Stimulated activated effector memory CD8-positive, alpha-beta T cell treated with anti-CD3 and anti-CD28 coated beads, Interleukin-12 subunit alpha, Interleukin-12 subunit beta, amount 100 ng/mL, for 72 hours (primary cell): ENCODE measurements around the gene IGSF22.

ENCODE experiments used
- ATAC-seq: fragments of 150-1000 bp; cut with Tn5 transposase; 2 replicates; pipeline ENCODE4 v1.10.0; 2021
- DNase-seq, 2 donors: peaks; one replicate each; pipeline ENCODE4 v3.0.0; 2021 to 2022; ENCODE audit warnings: low spot score in 2 of 2
- H3K27ac Mint-ChIP-seq: one replicate; pipeline ENCODE4 v1.8.0; 2022; ENCODE audit warnings: mild to moderate bottlenecking, mixed read lengths
- H3K36me3 Mint-ChIP-seq: one replicate; pipeline ENCODE4 v1.8.0; 2022; ENCODE audit warnings: mild to moderate bottlenecking, mixed read lengths
- H3K4me1 Mint-ChIP-seq: one replicate; pipeline ENCODE4 v1.8.0; 2022; ENCODE audit warnings: mixed read lengths
- H3K4me3 Mint-ChIP-seq: one replicate; pipeline ENCODE4 v1.8.0; 2022; ENCODE audit warnings: mild to moderate bottlenecking, mixed read lengths
- H3K9me3 Mint-ChIP-seq: one replicate; pipeline ENCODE4 v1.8.0; 2022; ENCODE audit warnings: mixed read lengths

The IGSF22 gene

DNA sequence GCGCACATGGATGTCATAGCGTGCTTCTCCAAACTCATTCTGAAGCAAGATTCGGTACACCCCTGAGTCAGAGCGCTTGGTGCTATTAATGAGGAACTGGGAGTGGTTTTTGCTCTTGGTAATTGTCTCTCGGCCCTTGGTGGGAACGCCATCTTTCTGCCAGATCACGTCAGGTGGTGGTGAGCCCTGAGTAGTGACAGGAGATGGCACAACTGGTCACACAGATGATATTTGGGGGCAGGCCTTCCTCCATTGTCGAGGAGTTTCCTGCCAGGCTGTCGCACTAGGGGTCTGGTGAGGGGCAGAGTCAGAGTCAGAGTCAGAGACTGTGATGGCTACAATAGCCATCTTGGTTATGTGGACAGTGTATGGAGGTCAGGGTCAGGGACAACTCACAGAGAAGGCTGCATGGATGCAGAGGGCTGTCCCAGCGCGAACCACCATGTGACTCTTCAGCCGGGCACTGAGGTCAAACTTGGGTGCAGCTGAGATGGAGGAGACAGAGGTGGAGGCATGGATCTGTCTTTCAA, 18.1 kb downstream of the IGSF22 start:
- DNase-seq (no peak), ATAC-seq (no peak)
- H3K9me3 Mint-ChIP-seq: no peaks in the 10 kb centered on the region
- peaks cover 27% of the 10 kb centered on the region for H3K4me1 Mint-ChIP-seq
- H3K27ac Mint-ChIP-seq: no peak overlapping the region
- H3K4me3 Mint-ChIP-seq: no peak overlapping the region
- no peaks in the 10 kb centered on the region for H3K36me3 Mint-ChIP-seq

DNA sequence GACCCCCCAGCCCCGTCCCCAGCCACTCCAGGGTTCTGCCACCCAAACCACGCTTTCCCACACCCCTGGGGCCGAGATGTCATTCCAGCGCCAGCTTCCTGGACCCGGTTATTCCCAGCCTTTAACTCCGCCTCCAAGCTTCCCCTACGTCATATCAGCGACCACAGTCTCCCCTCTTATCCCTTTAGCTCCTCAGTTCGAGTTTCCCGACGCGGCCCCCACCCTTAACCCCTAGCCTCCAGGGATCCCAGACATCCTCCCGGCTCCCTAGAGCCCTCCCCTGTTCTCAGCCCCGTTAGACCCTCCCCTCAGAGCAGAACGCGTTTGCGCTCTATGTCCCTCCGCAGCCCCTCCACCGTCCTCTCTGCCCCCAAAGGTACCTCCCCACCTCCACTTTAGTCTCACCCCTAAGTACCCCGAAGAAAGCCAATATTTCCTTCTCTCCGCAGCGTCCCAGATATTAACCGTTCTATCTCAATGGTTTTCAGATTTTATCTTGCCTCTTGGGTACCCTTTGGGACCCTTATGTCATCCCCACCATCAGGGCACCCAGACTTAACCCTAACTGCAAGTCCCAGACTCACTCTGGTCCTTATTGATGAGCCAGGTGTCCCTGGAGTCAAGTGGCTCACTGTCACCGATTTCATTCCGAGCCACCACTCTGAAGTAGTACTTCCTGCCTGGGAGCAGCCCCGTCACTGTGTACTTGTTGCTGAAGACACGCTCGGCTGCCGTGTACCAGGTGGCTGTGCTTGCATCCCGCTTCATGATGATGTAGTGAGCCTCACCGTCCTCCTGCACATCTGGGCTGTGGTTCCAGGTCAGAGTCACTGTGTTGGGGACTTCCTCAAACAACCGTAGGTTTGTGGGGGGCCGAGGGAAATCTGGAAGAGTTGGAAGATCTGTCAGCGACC, 19.4 kb downstream of the IGSF22 start:
- ATAC-seq: peak; percentile 76
- Mint-ChIP-seq H3K4me3 (peak overlapping the region; percentile 79), H3K27ac (peak overlapping the region; percentile 89), H3K4me1 (peaks cover 27% of the 10 kb centered on the region), H3K9me3 (no peaks in the 10 kb centered on the region), H3K36me3 (no peaks in the 10 kb centered on the region)
- DNase-seq: no peak

DNA sequence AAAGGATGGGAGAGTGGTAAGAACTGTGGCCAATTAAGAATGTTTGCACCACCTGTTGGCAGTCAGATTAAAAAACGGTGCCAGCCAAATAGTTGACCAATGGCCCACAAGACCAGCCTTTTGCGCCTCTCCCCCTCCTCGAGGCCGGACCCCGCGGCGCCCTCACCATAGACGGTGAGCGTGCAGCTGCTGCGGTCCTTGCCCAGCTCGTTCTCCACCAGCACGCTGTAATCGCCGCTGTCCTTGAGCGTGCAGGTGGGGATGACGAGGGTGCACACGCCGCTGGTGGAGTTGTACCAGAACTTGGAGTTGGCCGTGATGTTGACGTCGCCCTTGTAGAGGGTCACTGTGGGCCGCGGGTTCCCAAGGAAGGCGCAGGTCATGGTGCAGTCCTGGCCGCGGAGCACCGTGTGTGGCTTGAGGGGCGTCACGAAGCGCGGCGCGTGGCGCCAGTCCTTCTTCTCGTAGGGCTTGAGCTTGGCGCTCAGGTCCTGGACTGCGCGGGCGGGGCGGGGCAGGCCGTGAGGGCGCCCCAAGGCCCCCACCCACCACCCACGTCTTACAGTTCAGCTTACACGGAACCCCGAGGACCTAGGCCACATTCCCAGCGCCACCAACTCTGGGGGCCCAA, 20.2 kb downstream of the IGSF22 start:
- Mint-ChIP-seq H3K4me1 (peaks cover 27% of the 10 kb centered on the region), H3K4me3 (peak overlapping the region; percentile 79), H3K36me3 (no peaks in the 10 kb centered on the region), H3K9me3 (no peaks in the 10 kb centered on the region), H3K27ac (peak overlapping the region; percentile 89)
- DNase-seq (no peak), ATAC-seq (peak; percentile 57)

DNA sequence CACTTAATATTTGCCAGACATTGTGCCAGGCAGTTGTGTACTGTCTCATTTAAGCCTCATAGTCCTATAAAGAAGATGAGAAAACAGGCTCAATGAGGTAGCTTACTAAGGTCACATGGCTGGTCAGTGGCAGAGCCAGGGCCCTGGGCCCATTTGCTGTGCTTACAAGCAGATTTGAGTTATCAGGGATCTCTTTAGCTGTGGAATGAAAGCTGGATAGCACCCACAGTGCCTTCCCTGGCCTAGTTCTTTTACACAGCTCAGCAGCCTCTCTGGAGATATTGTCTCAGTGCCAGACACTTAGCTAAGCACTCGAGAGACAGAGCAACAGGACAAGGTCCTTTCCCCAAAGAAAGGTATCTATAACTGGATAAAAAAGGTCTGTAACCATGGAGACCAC, 21.3 kb downstream of the IGSF22 start:
- H3K4me1 Mint-ChIP-seq: peaks cover 34% of the 10 kb centered on the region
- no peaks in the 10 kb centered on the region for H3K9me3 Mint-ChIP-seq
- no peaks in the 10 kb centered on the region for H3K36me3 Mint-ChIP-seq
- H3K4me3 Mint-ChIP-seq: peak overlapping the region; percentile 79
- no peak for DNase-seq
- no peak overlapping the region for H3K27ac Mint-ChIP-seq
- ATAC-seq: no peak

DNA sequence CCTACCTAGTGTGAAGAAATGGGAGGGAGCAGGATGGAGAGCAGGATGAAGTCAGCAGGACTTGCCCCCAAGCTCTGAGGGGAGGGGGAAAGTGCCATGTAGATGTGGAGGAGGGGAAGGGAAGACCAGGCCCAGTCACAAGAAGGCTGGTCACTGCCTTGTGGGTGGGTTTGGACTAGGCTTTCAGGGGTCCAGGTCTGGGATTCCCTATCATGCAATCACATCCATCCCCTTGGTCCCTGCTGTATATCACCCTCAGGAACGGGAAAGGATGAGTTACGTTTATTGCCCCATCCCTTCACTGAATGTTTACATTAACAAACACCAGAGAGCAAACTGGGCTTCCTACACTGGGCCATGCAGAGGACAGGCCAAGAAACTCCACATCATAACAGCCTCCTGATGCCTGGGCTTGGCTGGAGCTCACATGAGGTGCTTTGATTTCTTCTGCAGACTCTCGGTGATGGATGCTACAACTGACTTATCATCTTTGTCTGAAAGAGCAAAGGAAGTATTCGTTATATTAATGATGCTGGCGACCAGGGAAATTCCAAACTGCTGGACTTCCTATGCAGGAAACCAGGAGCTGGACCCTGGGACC, 21.8 kb downstream of the IGSF22 start:
- Mint-ChIP-seq H3K4me3 (no peak overlapping the region), H3K9me3 (no peaks in the 10 kb centered on the region), H3K4me1 (peaks cover 39% of the 10 kb centered on the region), H3K36me3 (no peaks in the 10 kb centered on the region), H3K27ac (no peak overlapping the region)
- ATAC-seq (no peak), DNase-seq (no peak)

DNA sequence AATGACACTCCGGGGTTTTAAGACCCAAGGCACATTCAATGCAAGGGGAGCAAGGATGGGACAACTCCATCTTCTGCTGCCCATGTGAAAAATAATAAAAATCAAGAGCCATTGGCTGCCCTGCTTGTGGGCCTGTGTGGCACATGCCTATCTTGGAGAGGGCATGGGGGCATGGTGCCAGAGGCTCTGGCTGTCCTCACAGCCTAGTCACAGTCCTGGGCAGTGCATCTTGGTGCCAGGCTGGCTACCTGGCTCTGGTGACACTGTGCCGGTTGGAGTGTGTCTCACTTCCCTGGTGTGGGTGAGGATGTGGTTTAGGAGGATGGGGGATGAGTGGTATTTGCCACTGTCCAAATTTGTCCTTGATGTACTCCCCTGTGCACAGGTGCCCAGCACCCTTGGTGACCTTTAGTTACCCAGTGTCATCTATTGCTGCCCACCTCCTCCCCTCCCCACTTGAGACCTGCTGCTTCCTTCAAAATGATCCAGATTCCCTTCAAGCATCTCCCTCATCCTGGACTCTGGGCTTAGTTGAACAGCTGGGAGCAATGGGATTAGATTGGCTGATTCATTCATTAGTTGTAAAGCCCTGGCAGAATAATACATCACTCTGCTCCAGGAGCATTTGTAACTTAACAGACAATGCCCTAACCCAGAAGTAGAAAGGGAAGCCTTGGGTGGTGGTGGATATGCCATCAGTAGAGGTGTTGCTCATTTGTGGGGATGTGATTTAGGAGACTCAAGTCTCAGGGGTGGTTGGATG, 22.8 kb downstream of the IGSF22 start:
- no peaks in the 10 kb centered on the region for H3K9me3 Mint-ChIP-seq
- H3K36me3 Mint-ChIP-seq: no peaks in the 10 kb centered on the region
- H3K4me3 Mint-ChIP-seq: no peak overlapping the region
- peaks cover 43% of the 10 kb centered on the region for H3K4me1 Mint-ChIP-seq
- no peak for DNase-seq
- no peak overlapping the region for H3K27ac Mint-ChIP-seq
- ATAC-seq: no peak

DNA sequence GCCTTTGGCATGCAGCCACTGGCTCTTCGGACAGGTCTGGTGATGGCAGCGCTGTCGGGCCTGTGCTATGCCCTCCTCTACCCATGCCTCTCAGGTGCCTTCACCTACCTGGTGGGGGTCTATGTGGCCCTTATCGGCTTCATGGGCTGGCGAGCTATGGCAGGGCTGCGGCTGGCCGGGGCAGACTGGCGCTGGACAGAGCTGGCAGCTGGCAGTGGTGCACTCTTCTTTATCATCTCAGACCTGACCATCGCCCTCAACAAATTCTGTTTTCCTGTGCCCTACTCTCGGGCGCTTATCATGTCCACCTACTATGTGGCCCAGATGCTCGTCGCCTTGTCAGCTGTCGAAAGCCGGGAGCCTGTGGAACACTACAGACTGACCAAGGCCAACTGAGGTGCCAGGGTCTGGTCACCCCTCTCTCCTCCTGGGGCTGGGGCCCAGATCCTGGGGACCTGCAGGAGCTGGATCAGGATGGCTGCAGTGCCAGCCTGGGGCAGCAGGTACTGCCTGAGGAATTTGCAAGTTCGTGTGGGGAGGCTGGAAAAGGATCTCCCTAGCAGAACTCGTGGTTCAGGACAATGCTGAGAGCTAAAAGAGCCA, 24.3 kb downstream of the IGSF22 start:
- no peak for DNase-seq
- no peak for ATAC-seq
- Mint-ChIP-seq H3K9me3 (no peaks in the 10 kb centered on the region), H3K4me3 (no peak overlapping the region), H3K27ac (no peak overlapping the region), H3K36me3 (no peaks in the 10 kb centered on the region), H3K4me1 (peaks cover 46% of the 10 kb centered on the region)

DNA sequence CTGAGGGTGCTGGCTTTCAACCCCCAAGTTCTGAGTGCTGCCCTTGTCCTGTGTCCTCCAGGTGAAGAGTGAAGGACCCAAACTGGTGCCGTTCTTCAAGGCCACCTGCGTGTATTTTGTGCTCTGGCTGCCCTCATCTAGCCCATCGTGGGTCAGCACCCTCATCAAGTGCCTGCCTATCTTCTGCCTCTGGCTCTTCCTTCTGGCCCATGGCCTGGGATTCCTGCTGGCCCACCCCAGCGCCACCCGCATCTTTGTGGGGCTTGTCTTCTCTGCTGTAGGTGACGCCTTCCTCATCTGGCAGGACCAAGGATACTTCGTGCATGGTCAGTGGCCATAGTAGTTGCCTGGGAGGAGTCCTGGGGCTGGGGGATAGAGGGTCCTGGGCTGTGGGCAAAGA, 25.1 kb downstream of the IGSF22 start:
- Mint-ChIP-seq H3K36me3 (no peaks in the 10 kb centered on the region), H3K9me3 (no peaks in the 10 kb centered on the region), H3K4me1 (peaks cover 40% of the 10 kb centered on the region), H3K4me3 (no peak overlapping the region), H3K27ac (no peak overlapping the region)
- DNase-seq (no peak), ATAC-seq (no peak)

DNA sequence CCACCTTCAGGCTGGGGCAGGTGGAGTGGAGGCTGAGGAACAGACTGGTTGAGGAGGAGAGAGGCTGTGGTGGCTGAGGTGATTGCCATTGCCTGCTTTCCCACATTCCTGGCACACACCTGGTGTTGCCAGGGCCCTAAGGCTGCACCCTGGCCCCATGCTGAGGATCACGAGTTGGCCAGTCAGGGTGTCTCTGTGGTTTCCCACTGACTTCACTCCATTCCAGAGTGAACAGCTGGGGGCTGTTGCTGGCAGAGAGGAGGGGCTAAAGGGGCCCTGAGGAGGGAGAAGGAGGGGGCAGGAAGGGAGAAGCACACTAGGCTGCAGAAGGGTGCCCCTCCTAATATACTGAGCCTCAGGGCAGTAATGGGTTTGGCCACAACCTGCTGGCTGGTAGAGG, 25.6 kb downstream of the IGSF22 start:
- H3K36me3 Mint-ChIP-seq: no peaks in the 10 kb centered on the region
- peaks cover 37% of the 10 kb centered on the region for H3K4me1 Mint-ChIP-seq
- peak overlapping the region; percentile 71 for H3K4me3 Mint-ChIP-seq
- ATAC-seq (no peak), DNase-seq (no peak)
- no peaks in the 10 kb centered on the region for H3K9me3 Mint-ChIP-seq
- H3K27ac Mint-ChIP-seq: no peak overlapping the region

DNA sequence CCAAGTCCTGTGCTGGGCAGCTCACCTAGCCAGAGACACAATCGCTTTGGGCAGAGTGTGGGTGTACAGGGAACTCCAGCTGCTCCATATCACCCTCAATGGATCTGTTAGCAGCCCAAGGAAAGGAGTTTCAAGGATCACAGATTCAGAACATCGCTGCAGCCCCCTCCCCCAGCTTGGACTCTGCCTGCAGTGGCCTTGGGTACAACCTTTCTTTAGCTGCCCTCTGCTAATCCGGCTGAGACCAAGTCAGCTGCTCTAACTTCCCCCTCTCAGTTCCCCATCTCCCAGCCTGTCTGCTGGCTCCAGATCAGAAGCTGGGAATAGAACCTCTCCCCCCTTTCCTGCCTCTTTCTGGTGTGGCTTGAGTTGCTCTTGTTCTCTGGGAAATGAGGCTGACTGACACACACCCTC, 26.1 kb downstream of the IGSF22 start:
- ATAC-seq (no peak), DNase-seq (no peak)
- Mint-ChIP-seq H3K27ac (no peak overlapping the region), H3K4me3 (peak overlapping the region; percentile 71), H3K36me3 (no peaks in the 10 kb centered on the region), H3K4me1 (peaks cover 31% of the 10 kb centered on the region), H3K9me3 (no peaks in the 10 kb centered on the region)

DNA sequence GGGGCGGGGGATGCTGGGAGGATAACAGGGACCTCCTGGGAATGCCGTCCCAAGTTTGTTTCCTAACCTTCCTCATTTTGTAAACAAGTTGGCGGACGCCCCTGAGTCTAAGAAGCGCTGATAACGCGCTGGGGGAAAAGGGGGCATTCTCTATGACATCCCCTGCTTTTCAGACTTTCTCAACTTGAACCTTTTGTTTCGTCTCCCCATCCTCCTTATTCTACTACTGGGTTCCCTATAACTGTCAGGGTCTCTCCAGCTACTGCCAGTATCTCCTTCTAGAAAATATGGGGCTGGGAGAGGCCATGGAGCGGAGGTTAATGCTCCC, 26.8 kb downstream of the IGSF22 start:
- peaks cover 25% of the 10 kb centered on the region for H3K4me1 Mint-ChIP-seq
- H3K27ac Mint-ChIP-seq: no peak overlapping the region
- ATAC-seq (no peak), DNase-seq (no peak)
- H3K9me3 Mint-ChIP-seq: no peaks in the 10 kb centered on the region
- H3K4me3 Mint-ChIP-seq: peak overlapping the region; percentile 71
- H3K36me3 Mint-ChIP-seq: no peaks in the 10 kb centered on the region

DNA sequence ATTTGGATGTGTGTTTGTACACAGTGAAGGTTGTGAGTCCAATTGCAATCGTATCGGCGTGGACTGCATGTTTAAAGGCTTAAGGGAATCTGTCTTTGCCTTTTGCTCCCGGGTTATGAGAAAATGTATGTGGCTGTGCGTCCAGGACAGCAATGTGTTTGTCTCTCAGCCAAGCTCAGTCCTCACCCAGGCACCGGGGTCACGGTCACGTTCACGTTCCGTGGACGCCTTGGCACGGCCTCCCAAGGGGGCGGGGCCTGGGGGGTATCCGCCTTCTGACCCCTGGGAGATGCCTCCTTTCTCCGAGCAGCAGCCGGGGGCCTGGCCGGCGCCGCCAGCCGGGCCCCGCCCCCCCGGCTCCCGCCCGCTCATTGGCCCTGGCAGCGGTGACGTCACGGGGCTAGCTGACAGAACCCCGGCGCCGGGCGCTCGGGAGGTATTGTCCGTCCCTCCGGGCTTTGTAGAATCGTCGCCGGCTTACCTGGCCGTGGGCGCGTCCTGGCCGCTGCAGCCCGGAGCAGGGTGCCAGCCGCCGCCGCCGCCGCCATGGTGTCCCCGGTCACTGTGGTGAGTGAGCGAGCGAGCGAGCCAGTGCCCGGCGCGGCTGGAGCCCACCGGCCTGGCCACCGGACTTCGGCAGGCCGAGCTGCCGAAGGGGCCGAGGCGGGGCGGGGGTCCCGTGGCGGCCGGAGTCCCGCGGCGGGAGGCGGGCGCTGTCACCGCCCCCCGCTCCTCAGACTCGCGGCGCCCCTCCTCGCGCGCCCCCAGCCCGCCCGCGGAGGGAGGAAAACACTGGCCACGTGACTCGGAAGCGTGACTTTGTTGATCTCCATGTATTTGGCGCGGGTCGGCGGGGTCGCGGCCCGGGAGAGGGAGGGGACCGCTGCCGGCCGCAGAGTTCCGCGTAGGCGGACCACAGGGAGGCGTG, 27.4 kb downstream of the IGSF22 start, which contains the start of gene TMEM86A:
Gene TMEM86A (plus strand): TSS at position 439 of the 928 bp plus-strand sequence. CDS start 108 bp downstream, at position 547.
- DNase-seq (peak; percentile 89 to 93), ATAC-seq (peak; percentile 94)
- H3K9me3 Mint-ChIP-seq: no peaks in the 10 kb centered on the region
- peak within 1 kb of the TSS; percentile 83 for H3K27ac Mint-ChIP-seq
- peaks cover 24% of the 10 kb centered on the region for H3K4me1 Mint-ChIP-seq
- no peaks in the 10 kb centered on the region for H3K36me3 Mint-ChIP-seq
- H3K4me3 Mint-ChIP-seq: peak within 1 kb of the TSS; percentile 71

DNA sequence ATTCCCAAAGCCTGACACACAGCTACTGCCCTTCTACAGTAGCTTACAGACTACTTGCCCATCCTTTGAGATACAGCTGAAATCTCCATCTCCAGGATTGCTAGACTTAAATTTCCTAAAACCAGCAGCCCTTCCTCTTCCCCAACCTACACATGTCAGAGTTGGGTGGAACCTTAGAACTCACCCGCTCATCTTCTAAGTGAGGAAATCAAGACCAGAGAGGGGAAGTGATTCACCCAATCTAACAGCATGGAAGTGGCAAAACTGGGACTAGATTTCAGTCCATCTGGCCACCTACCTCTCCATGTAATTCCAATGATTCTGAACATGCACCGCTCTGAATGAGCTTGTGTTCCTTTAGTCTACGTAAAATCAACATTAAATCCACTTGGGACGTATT, 28.4 kb downstream of the IGSF22 start:
- H3K4me1 Mint-ChIP-seq: peaks cover 24% of the 10 kb centered on the region
- DNase-seq: no peak
- H3K4me3 Mint-ChIP-seq: peak overlapping the region; percentile 71
- no peak for ATAC-seq
- H3K27ac Mint-ChIP-seq: peak overlapping the region; percentile 63
- no peaks in the 10 kb centered on the region for H3K36me3 Mint-ChIP-seq
- H3K9me3 Mint-ChIP-seq: no peaks in the 10 kb centered on the region
